AG04449 (cell line): ENCODE measurements around the gene ENTPD3.

Source experiments
- CTCF ChIA-PET: fragments of 350-600 bp; formaldehyde crosslinking; extraction: SDS; loops from one replicate; lab custom pipeline; 2021; ENCODE audit warnings: antibody characterized with exemption; lab: Yijun Ruan, JAX
- POLR2A ChIA-PET: fragments of 400-600, 350-600 bp; formaldehyde crosslinking; extraction: SDS; loops from one replicate; lab custom pipeline; 2020; ENCODE audit warnings: antibody characterized with exemption, inconsistent platforms; lab: Yijun Ruan, JAX
- DNase-seq: peaks from one replicate; pipeline ENCODE4 v3.0.0-alpha.2; 2010; ENCODE audit warnings: low read depth, low spot score
- H3K4me3 ChIP-seq: 2 replicates; pipeline ENCODE4 v1.5.1; 2011; ENCODE audit warnings: low read depth, mild to moderate bottlenecking, control low read depth, low read length
- CTCF ChIP-seq: IDR thresholded peaks from one replicate; pipeline ENCODE4 v1.5.1; 2011; ENCODE audit warnings: mild to moderate bottlenecking, moderate library complexity, low read length, control low read depth, inconsistent platforms; ENCODE audit not compliant: insufficient read depth; ENCODE audit errors: missing control alignments

ENTPD3 gene, protein sequence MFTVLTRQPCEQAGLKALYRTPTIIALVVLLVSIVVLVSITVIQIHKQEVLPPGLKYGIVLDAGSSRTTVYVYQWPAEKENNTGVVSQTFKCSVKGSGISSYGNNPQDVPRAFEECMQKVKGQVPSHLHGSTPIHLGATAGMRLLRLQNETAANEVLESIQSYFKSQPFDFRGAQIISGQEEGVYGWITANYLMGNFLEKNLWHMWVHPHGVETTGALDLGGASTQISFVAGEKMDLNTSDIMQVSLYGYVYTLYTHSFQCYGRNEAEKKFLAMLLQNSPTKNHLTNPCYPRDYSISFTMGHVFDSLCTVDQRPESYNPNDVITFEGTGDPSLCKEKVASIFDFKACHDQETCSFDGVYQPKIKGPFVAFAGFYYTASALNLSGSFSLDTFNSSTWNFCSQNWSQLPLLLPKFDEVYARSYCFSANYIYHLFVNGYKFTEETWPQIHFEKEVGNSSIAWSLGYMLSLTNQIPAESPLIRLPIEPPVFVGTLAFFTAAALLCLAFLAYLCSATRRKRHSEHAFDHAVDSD

GRCh38 chr3:40387001-40387894 is at the start of gene ENTPD3:
Gene ENTPD3 (plus strand): TSS chr3:40387184. CDS start chr3:40388058, 874 bp downstream.
- H3K4me3 ChIP-seq = peak within 1 kb of the TSS; percentile 36
- CTCF ChIA-PET = no interaction called here
- POLR2A ChIA-PET = no interaction called here
- DNase-seq = no peak
- no peak for TF ChIP-seq CTCF

DNA sequence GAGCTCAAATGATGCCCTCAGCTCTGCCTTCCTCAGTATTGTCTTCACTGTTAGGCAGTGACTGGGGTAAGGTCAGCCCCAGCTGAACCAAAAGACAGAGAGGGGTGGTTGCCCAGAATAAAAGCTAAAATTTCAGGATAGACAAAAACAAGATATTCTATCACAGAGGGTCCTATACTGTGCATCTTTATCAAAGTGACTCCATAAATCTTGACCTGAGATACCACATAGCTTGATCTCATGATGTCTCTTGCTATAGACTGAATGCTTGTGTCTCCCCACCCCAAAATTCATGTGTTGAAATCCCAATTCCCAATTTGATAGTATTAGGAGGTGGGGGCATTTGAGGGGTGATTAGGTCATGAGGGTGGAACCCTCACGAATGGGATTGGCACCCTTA is 47.1 kb upstream of the ENTPD3 start:
- CTCF ChIA-PET = interaction anchor here (0.8 to 0.9 kb wide), 2 partner anchors 12 to 148 kb away, joined by 3 to 4 read pairs; no protein-coding TSS in a partner anchor
- no peak for TF ChIP-seq CTCF
- no peak for DNase-seq
- H3K4me3 ChIP-seq = no peak overlapping the region
- POLR2A ChIA-PET = no interaction called here

- H3K4me3 ChIP-seq = no peak overlapping the region
- CTCF ChIA-PET = no interaction called here
- POLR2A ChIA-PET = no interaction called here
- no peak for TF ChIP-seq CTCF
- DNase-seq = no peak
These were observed 46.3 kb upstream of the ENTPD3 start for GRCh38 chr3:40340541-40341170.

- POLR2A ChIA-PET = no interaction called here
- CTCF ChIA-PET = no interaction called here
- H3K4me3 ChIP-seq = no peak overlapping the region
These were observed 45.3 kb upstream of the ENTPD3 start for GRCh38 chr3:40341671-40342070.

DNA sequence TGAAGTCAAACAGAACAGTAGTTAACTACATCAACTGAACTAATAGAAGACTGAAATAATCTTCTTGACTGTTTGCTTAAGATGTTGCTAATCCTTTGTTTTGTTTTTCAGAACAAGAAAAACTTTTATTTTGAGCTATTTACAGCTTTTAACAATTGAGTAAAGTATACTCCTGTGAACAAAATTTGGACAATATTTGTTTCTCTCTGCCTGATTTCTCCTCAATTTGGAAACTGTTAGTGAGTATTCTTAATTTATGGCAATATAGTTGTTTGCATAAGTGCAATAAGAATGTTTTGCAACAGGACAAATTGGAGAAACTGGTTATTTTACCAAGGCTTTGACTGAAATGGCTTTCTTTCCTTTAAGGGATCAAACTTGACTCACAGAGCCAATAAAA is 36.5 kb upstream of the ENTPD3 start:
- no peak for DNase-seq
- H3K4me3 ChIP-seq = no peak overlapping the region
- ChIA-PET POLR2A (no interaction called here), CTCF (no interaction called here)
- TF ChIP-seq CTCF = no peak

More at GRCh38 chr3:40341671-40342070, 45.3 kb upstream of the ENTPD3 start:
- TF ChIP-seq CTCF = no peak
- DNase-seq = no peak

GRCh38 chr3:40355410-40355809 is 31.6 kb upstream of the ENTPD3 start:
- TF ChIP-seq CTCF = no peak
- H3K4me3 ChIP-seq = no peak overlapping the region
- DNase-seq = no peak
- ChIA-PET CTCF (no interaction called here), POLR2A (no interaction called here)
